GM18519 (cell line): ENCODE data around the gene SORCS1.
A peak's percentile ranks its signal among the peaks of the same experiment; 100 is the strongest.

Experiments used
- ATAC-seq: cut with Tn5 transposase; IDR thresholded peaks from one replicate; pipeline ENCODE4 v1.9.1; 2021; ENCODE audit warnings: mild to moderate bottlenecking, moderate library complexity; ENCODE audit not compliant: unreplicated experiment, low FRiP score

SORCS1 gene

GRCh38 chr10:106836933-106837663, 327.4 kb downstream of the SORCS1 start:
- peak; percentile 94 for ATAC-seq

GRCh38 chr10:106832846-106833245, 331.7 kb downstream of the SORCS1 start:
- no peak for ATAC-seq

GRCh38 chr10:106830471-106830870, 334.0 kb downstream of the SORCS1 start:
- no peak for ATAC-seq

- ATAC-seq: no peak
These were observed 334.5 kb downstream of the SORCS1 start for GRCh38 chr10:106830006-106830405.

GRCh38 chr10:106826716-106827115, 337.8 kb downstream of the SORCS1 start:
- ATAC-seq: no peak

- no peak for ATAC-seq
These were observed 338.7 kb downstream of the SORCS1 start for GRCh38 chr10:106825576-106826364.

- ATAC-seq: no peak
These were observed 343.9 kb downstream of the SORCS1 start for GRCh38 chr10:106820579-106820978.

- no peak for ATAC-seq
These were observed 345.0 kb downstream of the SORCS1 start for GRCh38 chr10:106819490-106819889.

GRCh38 chr10:106816318-106817085, 348.0 kb downstream of the SORCS1 start:
- ATAC-seq: no peak

- ATAC-seq: no peak
These were observed 349.0 kb downstream of the SORCS1 start for GRCh38 chr10:106815427-106816043.

- ATAC-seq: no peak
These were observed 359.4 kb downstream of the SORCS1 start for GRCh38 chr10:106804992-106805582.

GRCh38 chr10:106802949-106803348, 361.6 kb downstream of the SORCS1 start:
- ATAC-seq: no peak

GRCh38 chr10:106799776-106800175, 364.7 kb downstream of the SORCS1 start:
- no peak for ATAC-seq

GRCh38 chr10:106795619-106796018, 368.9 kb downstream of the SORCS1 start:
- ATAC-seq: peak; percentile 87

GRCh38 chr10:106793617-106794016, 370.9 kb downstream of the SORCS1 start:
- ATAC-seq: no peak

- no peak for ATAC-seq
These were observed 374.9 kb downstream of the SORCS1 start for GRCh38 chr10:106789623-106790022.

- ATAC-seq: no peak
These were observed 375.5 kb downstream of the SORCS1 start for GRCh38 chr10:106788982-106789381.

GRCh38 chr10:106785528-106785927, 379.0 kb downstream of the SORCS1 start:
- ATAC-seq: no peak

- ATAC-seq: no peak
These were observed 383.9 kb downstream of the SORCS1 start for GRCh38 chr10:106780632-106781031.

- no peak for ATAC-seq
These were observed 386.7 kb downstream of the SORCS1 start for GRCh38 chr10:106777841-106778240.
